H1 (cell line): ENCODE results near the gene ZNF776. TPM values are rescaled to one million over a fixed set of nuclear protein-coding genes. Genes with fewer than 3 reads are reported as not detected.

ENCODE experiments used
- CTCF ChIA-PET: fragments of 300-600 bp; sonication (Branson Sonifier 250); formaldehyde crosslinking; loops from one replicate; lab custom pipeline; 2021; ENCODE audit not compliant: partially characterized antibody; lab: Charles Lee
- POLR2A ChIA-PET: fragments of 300-600 bp; sonication (Branson Sonifier 250); formaldehyde crosslinking; loops from one replicate; lab custom pipeline; 2021; ENCODE audit warnings: inconsistent platforms; ENCODE audit not compliant: partially characterized antibody; lab: Charles Lee
- DNase-seq, 2 experiments: peaks; one replicate each; pipeline versions ENCODE4 v3.0.0 to v3.0.0-alpha.2; 2010 to 2022; ENCODE audit warnings: low spot score in 2 of 2, low read depth in 1 of 2, mixed read lengths in 1 of 2
- FAIRE-seq: peaks from 2 replicates; lab custom pipeline; 2011; peaks lifted over from hg19 to GRCh38; lab: Jason Lieb, UNC
- H2AFZ ChIP-seq: 2 replicates; pipeline ENCODE4 v1.8.1; 2012; ENCODE audit warnings: low read length, inconsistent platforms
- H2AK5ac ChIP-seq: 2 replicates; pipeline ENCODE4 v1.6.1; 2013; ENCODE audit warnings: low read depth, low read length
- H2BK120ac ChIP-seq: replicated peaks from 2 replicates; pipeline ENCODE3; 2013; ENCODE audit warnings: low read depth, low read length, inconsistent platforms
- H2BK12ac ChIP-seq: 2 replicates; pipeline ENCODE4 v1.6.1; 2013; ENCODE audit warnings: low read depth, low read length
- H2BK15ac ChIP-seq: 2 replicates; pipeline ENCODE4 v1.6.1; 2013; ENCODE audit warnings: low read length
- H2BK20ac ChIP-seq: 2 replicates; pipeline ENCODE4 v1.6.1; 2013; ENCODE audit warnings: low read length
- H2BK5ac ChIP-seq: 2 replicates; pipeline ENCODE4 v1.6.1; 2013; ENCODE audit warnings: low read depth, low read length
- H3K14ac ChIP-seq: 2 replicates; pipeline ENCODE4 v1.6.1; 2013; ENCODE audit warnings: inconsistent platforms; ENCODE audit not compliant: insufficient read length
- H3K18ac ChIP-seq: 2 replicates; pipeline ENCODE4 v1.6.1; 2013; ENCODE audit warnings: low read length; ENCODE audit errors: extremely low read depth
- H3K23ac ChIP-seq: 2 replicates; pipeline ENCODE4 v1.6.1; 2013; ENCODE audit warnings: inconsistent platforms; ENCODE audit not compliant: insufficient read length
- H3K23me2 ChIP-seq: 2 replicates; pipeline ENCODE4 v1.6.1; 2013; ENCODE audit warnings: low read depth, low read length
- H3K27ac ChIP-seq: 2 replicates; pipeline ENCODE4 v1.6.1; 2011; ENCODE audit warnings: low read depth, low read length, inconsistent platforms
- H3K27me3 ChIP-seq, 4 experiments: replicated peaks in 1 of 4; 1 replicate in 1 of 4; 2 replicates in 3 of 4; pipeline versions ENCODE4 v1.6.1 to v1.8.1; 2011 to 2013; ENCODE audit warnings: low read length in 3 of 4, mild to moderate bottlenecking in 3 of 4, inconsistent platforms in 2 of 4, mixed read lengths in 2 of 4, moderate library complexity in 1 of 4; ENCODE audit not compliant: control insufficient read depth in 3 of 4, insufficient read depth in 3 of 4; ENCODE audit errors: extremely low read depth in 1 of 4
- H3K36me3 ChIP-seq, 4 experiments: 2 replicates each; pipeline versions ENCODE4 v1.6.1 to v1.8.1; 2011 to 2013; ENCODE audit warnings: mild to moderate bottlenecking in 4 of 4, low read length in 3 of 4, moderate library complexity in 2 of 4, control low read depth in 1 of 4, inconsistent platforms in 1 of 4; ENCODE audit not compliant: insufficient read depth in 4 of 4, control insufficient read depth in 2 of 4
- H3K4ac ChIP-seq: replicated peaks from 2 replicates; pipeline ENCODE3; 2013; ENCODE audit warnings: low read length, low read depth, mixed read lengths, inconsistent platforms; ENCODE audit not compliant: insufficient read length
- H3K4me1 ChIP-seq, 4 experiments: replicated peaks in 1 of 4; 1 replicate in 1 of 4; 2 replicates in 3 of 4; pipeline versions ENCODE4 v1.6.1 to v1.8.1; 2011 to 2013; ENCODE audit warnings: low read length in 3 of 4, inconsistent platforms in 2 of 4, mixed read lengths in 1 of 4; ENCODE audit not compliant: insufficient read depth in 4 of 4, control insufficient read depth in 3 of 4
- H3K4me2 ChIP-seq, 2 experiments: 2 replicates each; pipeline versions ENCODE4 v1.6.1 to v1.8.1; 2011 to 2013; ENCODE audit warnings: low read depth in 2 of 2, low read length in 2 of 2, control low read depth in 1 of 2, inconsistent platforms in 1 of 2, mild to moderate bottlenecking in 1 of 2; ENCODE audit not compliant: insufficient read depth in 1 of 2
- H3K4me3 ChIP-seq, 4 experiments: fragments of 200-600, 300-600 bp in 1 of 4; sonication (generic), shearing (Covaris generic), sonication (Bioruptor Twin) in 1 of 4; 2 replicates each; pipeline versions ENCODE4 v1.5.1 to v1.8.1; 2011 to 2016; ENCODE audit warnings: low read length in 4 of 4, low read depth in 3 of 4, control low read depth in 2 of 4, inconsistent platforms in 2 of 4, mild to moderate bottlenecking in 2 of 4, mixed read lengths in 1 of 4, moderate library complexity in 1 of 4; ENCODE audit not compliant: insufficient read depth in 2 of 4; ENCODE audit errors: extremely low read depth in 1 of 4
- H3K56ac ChIP-seq: replicated peaks from 2 replicates; pipeline ENCODE3; 2013; ENCODE audit warnings: low read depth, mild to moderate bottlenecking, mixed read lengths, low read length, inconsistent platforms; ENCODE audit not compliant: insufficient read length
- H3K79me1 ChIP-seq: 2 replicates; pipeline ENCODE4 v1.6.1; 2013; ENCODE audit warnings: low read depth, low read length, control low read depth
- H3K79me2 ChIP-seq, 2 experiments: 2 replicates each; pipeline versions ENCODE4 v1.6.1 to v1.8.1; 2012 to 2013; ENCODE audit warnings: low read length in 2 of 2, mild to moderate bottlenecking in 2 of 2, inconsistent platforms in 1 of 2; ENCODE audit not compliant: insufficient read depth in 2 of 2, control insufficient read depth in 1 of 2
- H3K9ac ChIP-seq, 4 experiments: replicated peaks in 1 of 4; 1 replicate in 1 of 4; 2 replicates in 3 of 4; pipeline versions ENCODE4 v1.6.1 to v1.8.1; 2011 to 2013; ENCODE audit warnings: low read depth in 3 of 4, low read length in 3 of 4, control low read depth in 2 of 4, mild to moderate bottlenecking in 2 of 4, moderate library complexity in 2 of 4, inconsistent platforms in 1 of 4; ENCODE audit errors: extremely low read depth in 1 of 4
- H3K9me3 ChIP-seq, 2 experiments: 2 replicates each; pipeline versions ENCODE4 v1.6.1 to v1.8.1; 2012 to 2013; ENCODE audit warnings: mild to moderate bottlenecking in 2 of 2, moderate library complexity in 2 of 2, control low read depth in 1 of 2, inconsistent platforms in 1 of 2, low read depth in 1 of 2, low read length in 1 of 2, mixed read lengths in 1 of 2; ENCODE audit not compliant: insufficient read depth in 2 of 2
- H4K20me1 ChIP-seq, 2 experiments: replicated peaks in 1 of 2; 2 replicates each; pipeline versions ENCODE3 to v1.8.1; 2011 to 2013; ENCODE audit warnings: inconsistent platforms in 2 of 2, low read length in 2 of 2, mild to moderate bottlenecking in 1 of 2; ENCODE audit not compliant: insufficient read depth in 2 of 2, control insufficient read depth in 1 of 2
- H4K5ac ChIP-seq: 2 replicates; pipeline ENCODE4 v1.6.1; 2013; ENCODE audit warnings: low read length, low read depth, mixed read lengths, inconsistent platforms; ENCODE audit not compliant: insufficient read length
- H4K8ac ChIP-seq: 2 replicates; pipeline ENCODE4 v1.8.0; 2013; ENCODE audit warnings: mild to moderate bottlenecking, moderate library complexity, low read length, inconsistent platforms; ENCODE audit not compliant: insufficient read depth; ENCODE audit errors: extremely low read depth
- H4K91ac ChIP-seq: replicated peaks from 2 replicates; pipeline ENCODE3; 2013; ENCODE audit warnings: low read length, mixed read lengths, inconsistent platforms; ENCODE audit not compliant: insufficient read length
- CBX5 ChIP-seq: fragments of 300-800, 300-1000 bp; sonication (generic); IDR thresholded peaks from 2 replicates; pipeline ENCODE4 v1.7.1; 2016; ENCODE audit warnings: antibody characterized with exemption, low read length, low read depth
- CBX8 ChIP-seq: fragments of 300-800, 300-1000 bp; sonication (generic); IDR thresholded peaks from 2 replicates; pipeline ENCODE4 v1.7.1; 2016; ENCODE audit warnings: low read depth, low read length, borderline replicate concordance
- CREB1 ChIP-seq: IDR thresholded peaks from 2 replicates; pipeline ENCODE4 v1.6.1; 2012; ENCODE audit warnings: inconsistent platforms
- HDAC2 ChIP-seq, 2 experiments: fragments of 300-600 bp in 1 of 2; sonication (generic) in 1 of 2; IDR thresholded peaks; 2 replicates each; pipeline ENCODE4 v1.6.1; 2011 to 2012; ENCODE audit warnings: low read depth in 2 of 2, low read length in 2 of 2, mild to moderate bottlenecking in 2 of 2, moderate library complexity in 2 of 2, borderline replicate concordance in 1 of 2, inconsistent platforms in 1 of 2
- HDAC6 ChIP-seq: IDR thresholded peaks from one replicate; pipeline ENCODE4 v1.7.1; 2012; ENCODE audit warnings: low read depth, mild to moderate bottlenecking, inconsistent platforms, low read length, moderate library complexity
- JUND ChIP-seq: IDR thresholded peaks from 2 replicates; pipeline ENCODE4 v1.6.1; 2011; ENCODE audit warnings: mild to moderate bottlenecking, improper control_type of control experiment, low read length
- KDM5A ChIP-seq: fragments of 200-600 bp; IDR thresholded peaks from 2 replicates; pipeline ENCODE4 v1.7.1; 2012; ENCODE audit warnings: mild to moderate bottlenecking, low read length, inconsistent platforms, mixed read lengths
- PHF8 ChIP-seq: fragments of 200-600 bp; sonication (generic); conservative IDR thresholded peaks from 2 replicates; pipeline ENCODE4 v1.7.1; 2012; ENCODE audit warnings: low read depth, mild to moderate bottlenecking, inconsistent platforms, low read length, moderate library complexity
- POU5F1 ChIP-seq: IDR thresholded peaks from 2 replicates; pipeline ENCODE4 v1.6.1; 2011; ENCODE audit warnings: low read depth, mild to moderate bottlenecking, low read length, moderate library complexity
- RNF2 ChIP-seq: fragments of 200-900, 300-1000 bp; sonication (generic); IDR thresholded peaks from 2 replicates; pipeline ENCODE4 v1.7.1; 2016; ENCODE audit warnings: borderline replicate concordance, low read depth, mild to moderate bottlenecking, antibody characterized with exemption, low read length; ENCODE audit not compliant: poor library complexity, severe bottlenecking; ENCODE audit errors: missing control alignments
- SP1 ChIP-seq: IDR thresholded peaks from 2 replicates; pipeline ENCODE4 v1.6.1; 2011; ENCODE audit warnings: low read depth, low read length
- TCF12 ChIP-seq: IDR thresholded peaks from 2 replicates; pipeline ENCODE4 v1.6.1; 2011; ENCODE audit warnings: low read depth, mild to moderate bottlenecking, low read length
- YY1 ChIP-seq: IDR thresholded peaks from 2 replicates; pipeline ENCODE4 v1.6.1; 2011; ENCODE audit warnings: low read depth, mild to moderate bottlenecking, low read length
- WGBS, 2 experiments: shearing (Covaris generic) in 1 of 2; methylation state at CpG; one replicate each; pipeline versions ENCODE4 v1.1.6 to v1.1.7; 2013 to 2015; ENCODE audit warnings: low lambda C conversion rate in 2 of 2, mixed read lengths in 2 of 2, inconsistent platforms in 1 of 2, low coverage in 1 of 2, missing lambda C conversion rate in 1 of 2; ENCODE audit not compliant: insufficient replicate concordance in 2 of 2, insufficient coverage in 1 of 2, insufficient read length in 1 of 2; ENCODE audit errors: extremely low coverage in 1 of 2, missing lambda C conversion rate in 1 of 2; 5-methylcytosine and 5-hydroxymethylcytosine counted together
- polyA plus RNA-seq, 7 experiments: library from polyadenylated mRNA; depleted of rRNA in 3 of 7; stranded (reverse) in 5 of 7; unstranded in 2 of 7; fragments of >200 nt in 5 of 7; fragments of 200-250 nt in 2 of 7; gene quantifications; 1 replicate in 5 of 7; 2 replicates in 1 of 7; 4 replicates in 1 of 7; pipeline versions ENCODE4 v1.2.1 to v1.2.3, GENCODE V29; 2011 to 2013; ENCODE audit warnings: missing spikeins in 2 of 7, mixed read lengths in 2 of 7
- total RNA-seq: library from RNA; stranded (reverse); fragmentation: NEBNext Ultra II Directional; extraction: Animal tissue kit (Norgen Biotek cat#: 25700); gene quantifications from 2 replicates; pipeline ENCODE4 v1.2.1, GENCODE V29; 2021

Gene ZNF776
- total and polyA plus RNA-seq, 2 of the 8 experiments (the other 6 are each of a cell fraction or from before 2014, with no cell fraction given), result 7.8 to 20.5 TPM

DNA sequence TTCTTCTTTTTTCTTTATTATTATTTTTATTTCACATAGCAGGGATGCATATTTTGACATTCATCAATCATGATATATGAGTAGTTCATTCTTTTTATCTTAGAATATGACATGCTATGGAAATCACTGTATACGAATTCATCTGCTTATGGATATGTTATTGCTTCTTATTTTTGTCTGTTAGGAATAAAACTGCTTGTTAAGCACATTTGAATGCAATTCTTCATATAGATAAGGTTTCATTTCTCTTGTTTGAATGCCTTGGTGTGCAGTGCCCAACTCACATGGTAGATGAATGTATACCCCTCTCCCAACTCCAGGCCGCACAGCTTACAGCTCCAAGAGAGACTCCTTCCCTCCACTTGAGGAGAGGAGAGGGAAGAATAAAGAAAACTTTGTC is 11.3 kb downstream of the ZNF776 start:
- CTCF ChIA-PET, result no interaction called here
- TF ChIP-seq HDAC6, result no peak
- TF ChIP-seq KDM5A, result no peak
- TF ChIP-seq TCF12, result no peak
- no peak for TF ChIP-seq CBX5
- no peak for TF ChIP-seq RNF2
- TF ChIP-seq CREB1, result no peak
- TF ChIP-seq SP1, result no peak
- TF ChIP-seq POU5F1, result no peak
- no peak for TF ChIP-seq HDAC2 (IDR thresholded peaks at IDR 0.05; ENCODE audit: borderline replicate concordance in 1 of 2, low read depth in 2 of 2, low read length in 2 of 2)
- no peak for TF ChIP-seq JUND
- TF ChIP-seq CBX8, result no peak
- TF ChIP-seq YY1, result no peak
- no peak for TF ChIP-seq PHF8
- Histone ChIP-seq H3K4me3 (no peak overlapping the region), H3K23ac (no peak overlapping the region), H3K4me1 (no peaks in the 10 kb centered on the region), H3K36me3 (peaks cover 28 to 66% (median 48%) of the 10 kb centered on the region in 4 experiments), H4K8ac (no peak overlapping the region), H2BK15ac (no peak overlapping the region), H2AK5ac (no peak overlapping the region), H3K23me2 (no peaks in the 10 kb centered on the region), H2BK5ac (no peak overlapping the region), H2BK120ac (no peak overlapping the region), H3K4me2 (no peak overlapping the region), H3K79me2 (no peaks in the 10 kb centered on the region), H3K79me1 (no peaks in the 10 kb centered on the region), H3K18ac (no peak overlapping the region), H3K4ac (no peak overlapping the region), H3K9me3 (no peaks in the 10 kb centered on the region), H2BK20ac (no peak overlapping the region), H3K14ac (no peak overlapping the region), H2AFZ (no peak overlapping the region), H3K9ac (no peak overlapping the region), H4K91ac (no peak overlapping the region), H4K20me1 (peaks cover 0 to 12% of the 10 kb centered on the region in 2 experiments), H3K27ac (no peak overlapping the region), H4K5ac (no peak overlapping the region), H2BK12ac (no peak overlapping the region), H3K56ac (no peak overlapping the region), H3K27me3 (no peaks in the 10 kb centered on the region)
- POLR2A ChIA-PET, result interaction anchor here (0.6 to 2.2 kb wide), 5 partner anchors 11 to 48 kb away, joined by 3 to 10 read pairs (median 4); partner anchors contain the start of genes ZNF586 and ZNF776
- no peak for FAIRE-seq
- WGBS, 2 experiments, result 94% methylated on average over 2 of the region's 2 CpGs; no CpG with 5 or more reads in 1 of the 2 experiments
- DNase-seq, result no peak
